Endodermal cell (in vitro differentiated cells): Measurements from ENCODE around the gene OCA2. TPM values are rescaled to one million over a fixed set of nuclear protein-coding genes. Genes with fewer than 3 reads are reported as not detected.

Source experiments
- DNase-seq: peaks from one replicate; pipeline ENCODE4 v3.0.0-alpha.2; 2017
- H3K27ac ChIP-seq: 2 replicates; pipeline ENCODE4 v1.5.1; 2013; ENCODE audit warnings: mild to moderate bottlenecking, low read depth, low read length, moderate library complexity
- H3K27me3 ChIP-seq: 2 replicates; pipeline ENCODE4 v1.6.1; 2013; ENCODE audit warnings: mild to moderate bottlenecking, low read length, moderate library complexity; ENCODE audit not compliant: insufficient read depth, control insufficient read depth, poor library complexity, severe bottlenecking
- H3K36me3 ChIP-seq: 2 replicates; pipeline ENCODE4 v1.7.0; 2013; ENCODE audit warnings: mild to moderate bottlenecking, low read length, moderate library complexity; ENCODE audit not compliant: control insufficient read depth, insufficient read depth
- H3K4me1 ChIP-seq: one replicate; pipeline ENCODE4 v1.7.0; 2013; ENCODE audit warnings: low read length; ENCODE audit not compliant: control insufficient read depth, insufficient read depth
- H3K4me3 ChIP-seq: 2 replicates; pipeline ENCODE4 v1.5.1; 2013; ENCODE audit warnings: mild to moderate bottlenecking, low read length, moderate library complexity
- H3K9ac ChIP-seq: 2 replicates; pipeline ENCODE4 v1.6.1; 2013; ENCODE audit warnings: mild to moderate bottlenecking, low read length, moderate library complexity; ENCODE audit not compliant: poor library complexity, severe bottlenecking; ENCODE audit errors: extremely low read depth
- H3K9me3 ChIP-seq: 2 replicates; pipeline ENCODE4 v1.6.1; 2013; ENCODE audit warnings: mild to moderate bottlenecking, low read length, moderate library complexity; ENCODE audit not compliant: control insufficient read depth
- H3K27ac Mint-ChIP-seq: 2 replicates; pipeline ENCODE4 v1.8.0; 2020; ENCODE audit warnings: mixed read lengths
- H3K27me3 Mint-ChIP-seq: 2 replicates; pipeline ENCODE4 v1.8.0; 2021; ENCODE audit warnings: mild to moderate bottlenecking, mixed read lengths; ENCODE audit not compliant: insufficient read depth
- H3K36me3 Mint-ChIP-seq: 2 replicates; pipeline ENCODE4 v1.8.0; 2020; ENCODE audit warnings: low read depth, mixed read lengths
- H3K4me1 Mint-ChIP-seq: 2 replicates; pipeline ENCODE4 v1.8.0; 2020; ENCODE audit warnings: mixed read lengths
- H3K4me3 Mint-ChIP-seq: 2 replicates; pipeline ENCODE4 v1.8.0; 2020; ENCODE audit warnings: mild to moderate bottlenecking, moderate library complexity, mixed read lengths
- H3K9me3 Mint-ChIP-seq: 2 replicates; pipeline ENCODE4 v1.8.0; 2020; ENCODE audit warnings: mild to moderate bottlenecking, mixed read lengths
- CTCF ChIP-seq: fragments of 200-600 bp; sonication (generic); conservative IDR thresholded peaks from 2 replicates; pipeline ENCODE4 v1.5.0; 2021; ENCODE audit warnings: antibody characterized with exemption, mild to moderate bottlenecking
- whole genome bisulfite sequencing, 2 experiments: methylation state at CpG; one replicate each; pipeline versions ENCODE4 v1.1.5 to v1.1.7; 2013; ENCODE audit warnings: missing lambda C conversion rate in 2 of 2, mixed read lengths in 1 of 2; ENCODE audit not compliant: insufficient coverage in 1 of 2, insufficient read length in 1 of 2; 5-methylcytosine and 5-hydroxymethylcytosine counted together
- total RNA-seq, 2 donors: library from RNA; stranded (reverse); fragmentation: NEBNext Ultra II Directional in 1 of 2; extraction: Animal tissue kit (Norgen Biotek cat#: 25700) in 1 of 2; gene quantifications; 2 replicates in 1 of 2; 3 replicates in 1 of 2; pipeline ENCODE4 v1.2.1, GENCODE V29; 2021

OCA2 gene
- total RNA-seq, 2 donors from 2014 or later = 0.29 to 0.84 TPM

GRCh38 chr15:28001641-28002040 lies 97.5 kb downstream of the OCA2 start:
- H3K27ac Mint-ChIP-seq = no peak overlapping the region
- H3K27me3 ChIP-seq = no peaks in the 10 kb centered on the region
- no peak for TF ChIP-seq CTCF

GRCh38 chr15:27993996-27994780 lies 104.9 kb downstream of the OCA2 start:
- Mint-ChIP-seq H3K27ac (no peak overlapping the region), H3K9me3 (peaks cover 2% of the 10 kb centered on the region), H3K4me3 (no peak overlapping the region), H3K36me3 (no peaks in the 10 kb centered on the region), H3K4me1 (no peaks in the 10 kb centered on the region), H3K27me3 (no peaks in the 10 kb centered on the region)
- no peak for DNase-seq
- no peak overlapping the region for H3K27ac ChIP-seq
- no peak overlapping the region for H3K9ac ChIP-seq
- H3K4me3 ChIP-seq = no peak overlapping the region
- WGBS, 2 experiments = 93 to 98% methylated on average over 16 of the region's 16 CpGs
- no peaks in the 10 kb centered on the region for H3K9me3 ChIP-seq
- H3K36me3 ChIP-seq = no peaks in the 10 kb centered on the region
- H3K27me3 ChIP-seq = no peaks in the 10 kb centered on the region
- no peak for TF ChIP-seq CTCF
- H3K4me1 ChIP-seq = no peaks in the 10 kb centered on the region

More at GRCh38 chr15:28001641-28002040, 97.5 kb downstream of the OCA2 start:
- Histone ChIP-seq H3K27ac (no peak overlapping the region), H3K4me3 (no peak overlapping the region), H3K36me3 (no peaks in the 10 kb centered on the region), H3K4me1 (no peaks in the 10 kb centered on the region), H3K9me3 (no peaks in the 10 kb centered on the region), H3K9ac (no peak overlapping the region)
- Mint-ChIP-seq H3K4me1 (no peaks in the 10 kb centered on the region), H3K36me3 (no peaks in the 10 kb centered on the region), H3K4me3 (no peak overlapping the region), H3K9me3 (peaks cover 2% of the 10 kb centered on the region), H3K27me3 (no peaks in the 10 kb centered on the region)
- no peak for DNase-seq
- 88 to 89% methylated on average over 6 to 10 of the region's 10 CpGs for WGBS, 2 experiments

GRCh38 chr15:27993544-27993943 lies 105.6 kb downstream of the OCA2 start:
- Histone ChIP-seq H3K9ac (no peak overlapping the region), H3K4me3 (no peak overlapping the region), H3K36me3 (no peaks in the 10 kb centered on the region), H3K4me1 (no peaks in the 10 kb centered on the region), H3K9me3 (no peaks in the 10 kb centered on the region), H3K27ac (no peak overlapping the region), H3K27me3 (no peaks in the 10 kb centered on the region)
- no peaks in the 10 kb centered on the region for H3K4me1 Mint-ChIP-seq
- no peak overlapping the region for H3K4me3 Mint-ChIP-seq
- H3K9me3 Mint-ChIP-seq = peaks cover 2% of the 10 kb centered on the region
- TF ChIP-seq CTCF = no peak
- H3K27me3 Mint-ChIP-seq = no peaks in the 10 kb centered on the region
- no peak overlapping the region for H3K27ac Mint-ChIP-seq
- DNase-seq = no peak
- WGBS, 2 experiments = 93 to 100% methylated on average over 3 to 8 of the region's 10 CpGs
- no peaks in the 10 kb centered on the region for H3K36me3 Mint-ChIP-seq
